C4-2B (cell line): Measurements from ENCODE around the gene MACROD1.

Source experiments
- ZFX ChIP-seq: fragments of 450-650 bp; IDR thresholded peaks from 2 replicates; pipeline ENCODE4 v1.6.1; 2017
- TF ChIP-seq, protein P1 (sequence below): fragments of 450-650 bp; conservative IDR thresholded peaks from 2 replicates; pipeline ENCODE4 v1.5.1; 2017; ENCODE audit warnings: mild to moderate bottlenecking

DNA sequence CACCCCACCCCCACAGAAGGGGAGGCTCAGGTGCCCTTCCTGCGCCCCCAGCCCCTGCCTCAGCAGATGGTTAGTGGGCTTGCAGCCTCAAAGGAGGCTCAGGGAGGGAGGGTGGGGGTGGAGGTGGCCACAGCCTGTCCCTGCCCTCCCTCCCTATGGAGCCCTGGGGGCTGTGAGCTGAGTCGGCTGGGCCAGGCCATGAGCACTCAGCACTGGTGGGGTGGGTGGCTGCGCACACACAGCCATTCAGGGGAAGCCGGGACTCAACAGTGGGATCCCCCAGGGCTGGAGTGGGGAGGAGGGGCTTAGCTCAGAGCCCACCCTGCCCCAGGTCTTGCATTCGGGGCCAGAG is 80.0 kb downstream of the MACROD1 start:
- TF ChIP-seq, protein P1, sequence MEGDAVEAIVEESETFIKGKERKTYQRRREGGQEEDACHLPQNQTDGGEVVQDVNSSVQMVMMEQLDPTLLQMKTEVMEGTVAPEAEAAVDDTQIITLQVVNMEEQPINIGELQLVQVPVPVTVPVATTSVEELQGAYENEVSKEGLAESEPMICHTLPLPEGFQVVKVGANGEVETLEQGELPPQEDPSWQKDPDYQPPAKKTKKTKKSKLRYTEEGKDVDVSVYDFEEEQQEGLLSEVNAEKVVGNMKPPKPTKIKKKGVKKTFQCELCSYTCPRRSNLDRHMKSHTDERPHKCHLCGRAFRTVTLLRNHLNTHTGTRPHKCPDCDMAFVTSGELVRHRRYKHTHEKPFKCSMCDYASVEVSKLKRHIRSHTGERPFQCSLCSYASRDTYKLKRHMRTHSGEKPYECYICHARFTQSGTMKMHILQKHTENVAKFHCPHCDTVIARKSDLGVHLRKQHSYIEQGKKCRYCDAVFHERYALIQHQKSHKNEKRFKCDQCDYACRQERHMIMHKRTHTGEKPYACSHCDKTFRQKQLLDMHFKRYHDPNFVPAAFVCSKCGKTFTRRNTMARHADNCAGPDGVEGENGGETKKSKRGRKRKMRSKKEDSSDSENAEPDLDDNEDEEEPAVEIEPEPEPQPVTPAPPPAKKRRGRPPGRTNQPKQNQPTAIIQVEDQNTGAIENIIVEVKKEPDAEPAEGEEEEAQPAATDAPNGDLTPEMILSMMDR = no peak
- no peak for TF ChIP-seq ZFX
